Activated T-cell treated with anti-CD3 and anti-CD28 coated beads, Interleukin-2, amount 50 U/mL, for 24 hours (primary cell): ENCODE results near the gene HOOK2.

Experiments
- DNase-seq: peaks from one replicate; pipeline ENCODE4 v3.0.0-alpha.2; 2020
- H3K27ac Mint-ChIP-seq: 2 replicates; pipeline ENCODE4 v1.8.0; 2020; ENCODE audit warnings: mild to moderate bottlenecking, mixed read lengths
- H3K27me3 Mint-ChIP-seq: 2 replicates; pipeline ENCODE4 v1.8.0; 2020; ENCODE audit warnings: mixed read lengths
- H3K36me3 Mint-ChIP-seq: 2 replicates; pipeline ENCODE4 v1.8.0; 2020; ENCODE audit warnings: low read depth, mixed read lengths
- H3K4me1 Mint-ChIP-seq: 2 replicates; pipeline ENCODE4 v1.8.0; 2020; ENCODE audit warnings: low read depth, mixed read lengths
- H3K4me3 Mint-ChIP-seq: 2 replicates; pipeline ENCODE4 v1.8.0; 2020; ENCODE audit warnings: mild to moderate bottlenecking, moderate library complexity, mixed read lengths
- H3K9me3 Mint-ChIP-seq: 2 replicates; pipeline ENCODE4 v1.8.0; 2020; ENCODE audit warnings: mixed read lengths

Gene HOOK2

GRCh38 chr19:12789098-12789903, 13.9 kb upstream of the HOOK2 start:
- no peaks in the 10 kb centered on the region for H3K27me3 Mint-ChIP-seq
- no peaks in the 10 kb centered on the region for H3K9me3 Mint-ChIP-seq
- H3K4me1 Mint-ChIP-seq, result peaks cover 30% of the 10 kb centered on the region
- H3K4me3 Mint-ChIP-seq, result peak overlapping the region; percentile 98
- peaks cover 28% of the 10 kb centered on the region for H3K36me3 Mint-ChIP-seq
- H3K27ac Mint-ChIP-seq, result peak overlapping the region; percentile 97
- DNase-seq, result no peak

GRCh38 chr19:12788682-12789097, 13.3 kb upstream of the HOOK2 start:
- Mint-ChIP-seq H3K27me3 (no peaks in the 10 kb centered on the region), H3K9me3 (no peaks in the 10 kb centered on the region), H3K36me3 (peaks cover 25% of the 10 kb centered on the region), H3K4me1 (peaks cover 27% of the 10 kb centered on the region), H3K4me3 (peak overlapping the region; percentile 83), H3K27ac (peak overlapping the region; percentile 97)
- DNase-seq, result peak; percentile 69

GRCh38 chr19:12788042-12788681, 12.8 kb upstream of the HOOK2 start:
- Mint-ChIP-seq H3K36me3 (peaks cover 22% of the 10 kb centered on the region), H3K4me3 (peak overlapping the region; percentile 83), H3K9me3 (no peaks in the 10 kb centered on the region), H3K27ac (peak overlapping the region; percentile 97), H3K27me3 (no peaks in the 10 kb centered on the region), H3K4me1 (peaks cover 27% of the 10 kb centered on the region)
- DNase-seq, result no peak

GRCh38 chr19:12787458-12787857, 12.1 kb upstream of the HOOK2 start:
- no peak overlapping the region for H3K4me3 Mint-ChIP-seq
- peaks cover 30% of the 10 kb centered on the region for H3K4me1 Mint-ChIP-seq
- DNase-seq, result no peak
- no peaks in the 10 kb centered on the region for H3K27me3 Mint-ChIP-seq
- no peaks in the 10 kb centered on the region for H3K9me3 Mint-ChIP-seq
- H3K27ac Mint-ChIP-seq, result peak overlapping the region; percentile 42
- H3K36me3 Mint-ChIP-seq, result peaks cover 15% of the 10 kb centered on the region

GRCh38 chr19:12786952-12787351, 11.6 kb upstream of the HOOK2 start:
- Mint-ChIP-seq H3K4me1 (peaks cover 34% of the 10 kb centered on the region), H3K36me3 (peaks cover 10% of the 10 kb centered on the region), H3K27me3 (no peaks in the 10 kb centered on the region), H3K27ac (peak overlapping the region; percentile 82), H3K4me3 (no peak overlapping the region), H3K9me3 (no peaks in the 10 kb centered on the region)
- DNase-seq, result no peak

- no peak for DNase-seq
- H3K36me3 Mint-ChIP-seq, result peaks cover 6% of the 10 kb centered on the region
- no peak overlapping the region for H3K4me3 Mint-ChIP-seq
- peak overlapping the region; percentile 82 for H3K27ac Mint-ChIP-seq
- no peaks in the 10 kb centered on the region for H3K27me3 Mint-ChIP-seq
- no peaks in the 10 kb centered on the region for H3K9me3 Mint-ChIP-seq
- peaks cover 40% of the 10 kb centered on the region for H3K4me1 Mint-ChIP-seq
Measured at GRCh38 chr19:12786141-12786870, 11.0 kb upstream of the HOOK2 start.

- no peak for DNase-seq
- Mint-ChIP-seq H3K36me3 (peaks cover 3% of the 10 kb centered on the region), H3K4me3 (no peak overlapping the region), H3K4me1 (peaks cover 34% of the 10 kb centered on the region), H3K9me3 (no peaks in the 10 kb centered on the region), H3K27me3 (no peaks in the 10 kb centered on the region), H3K27ac (no peak overlapping the region)
Measured at GRCh38 chr19:12785431-12786031, 10.2 kb upstream of the HOOK2 start.

- no peaks in the 10 kb centered on the region for H3K27me3 Mint-ChIP-seq
- no peak overlapping the region for H3K4me3 Mint-ChIP-seq
- peaks cover 32% of the 10 kb centered on the region for H3K4me1 Mint-ChIP-seq
- no peaks in the 10 kb centered on the region for H3K36me3 Mint-ChIP-seq
- H3K27ac Mint-ChIP-seq, result no peak overlapping the region
- H3K9me3 Mint-ChIP-seq, result no peaks in the 10 kb centered on the region
- DNase-seq, result peak; percentile 51
Measured at GRCh38 chr19:12784871-12785430, 9.6 kb upstream of the HOOK2 start.

- Mint-ChIP-seq H3K27me3 (no peaks in the 10 kb centered on the region), H3K36me3 (no peaks in the 10 kb centered on the region), H3K9me3 (no peaks in the 10 kb centered on the region), H3K27ac (no peak overlapping the region), H3K4me1 (peaks cover 37% of the 10 kb centered on the region), H3K4me3 (no peak overlapping the region)
- no peak for DNase-seq
Measured at GRCh38 chr19:12784394-12784870, 9.1 kb upstream of the HOOK2 start.

GRCh38 chr19:12783849-12784393, 8.6 kb upstream of the HOOK2 start:
- Mint-ChIP-seq H3K4me1 (peaks cover 38% of the 10 kb centered on the region), H3K9me3 (no peaks in the 10 kb centered on the region), H3K36me3 (no peaks in the 10 kb centered on the region), H3K27ac (no peak overlapping the region), H3K27me3 (no peaks in the 10 kb centered on the region), H3K4me3 (peak overlapping the region; percentile 76)
- no peak for DNase-seq

GRCh38 chr19:12783291-12783848, 8.0 kb upstream of the HOOK2 start:
- Mint-ChIP-seq H3K9me3 (no peaks in the 10 kb centered on the region), H3K36me3 (no peaks in the 10 kb centered on the region), H3K27ac (no peak overlapping the region), H3K4me1 (peaks cover 39% of the 10 kb centered on the region), H3K27me3 (no peaks in the 10 kb centered on the region), H3K4me3 (peak overlapping the region; percentile 76)
- peak; percentile 77 for DNase-seq

- DNase-seq, result peak; percentile 92
- Mint-ChIP-seq H3K27ac (no peak overlapping the region), H3K27me3 (no peaks in the 10 kb centered on the region), H3K4me3 (peak overlapping the region; percentile 76), H3K4me1 (peaks cover 38% of the 10 kb centered on the region), H3K9me3 (no peaks in the 10 kb centered on the region), H3K36me3 (no peaks in the 10 kb centered on the region)
Measured at GRCh38 chr19:12782424-12783290, 7.3 kb upstream of the HOOK2 start.

- no peak for DNase-seq
- Mint-ChIP-seq H3K27me3 (no peaks in the 10 kb centered on the region), H3K36me3 (no peaks in the 10 kb centered on the region), H3K27ac (no peak overlapping the region), H3K4me3 (peak overlapping the region; percentile 76), H3K4me1 (peaks cover 43% of the 10 kb centered on the region), H3K9me3 (no peaks in the 10 kb centered on the region)
Measured at GRCh38 chr19:12782174-12782423, 6.7 kb upstream of the HOOK2 start.
